ENCODE results near the gene ENPEP. TPM values are rescaled to one million over a fixed set of nuclear protein-coding genes. Genes with fewer than 3 reads are reported as not detected.
A peak's percentile ranks its signal among the peaks of the same experiment; 100 is the strongest.

The ENPEP gene
- total RNA-seq, 1 donor from 2014 or later = 1.7 TPM

DNA sequence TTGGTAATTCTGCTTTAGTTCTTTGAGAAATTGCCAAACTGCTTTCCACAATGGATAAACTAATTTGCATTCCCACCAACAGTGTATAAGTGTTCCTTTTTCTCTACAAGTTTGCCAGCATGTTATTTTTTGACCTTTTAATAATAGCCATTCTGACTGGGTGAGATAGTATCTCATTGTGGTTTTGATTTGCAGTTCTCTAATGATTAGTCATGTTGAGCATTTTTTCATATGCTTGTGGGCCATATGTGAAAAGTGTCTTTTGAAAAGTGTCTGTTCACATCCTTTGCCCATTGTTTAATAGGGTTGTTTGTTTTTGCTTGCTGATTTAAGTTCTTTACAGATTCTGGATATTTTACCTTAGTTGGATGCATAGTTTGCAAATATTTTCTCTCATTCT, 25.9 kb downstream of the ENPEP start:
- Histone ChIP-seq H3K4me1 (no peaks in the 10 kb centered on the region), H3K9me3 (no peaks in the 10 kb centered on the region), H3K27me3 (no peaks in the 10 kb centered on the region), H3K36me3 (no peaks in the 10 kb centered on the region), H3K4me3 (no peak overlapping the region), H3K27ac (no peak overlapping the region)
- no peak for DNase-seq (ENCODE audit: low spot score in 2 of 2)
- TF ChIP-seq, protein P1, sequence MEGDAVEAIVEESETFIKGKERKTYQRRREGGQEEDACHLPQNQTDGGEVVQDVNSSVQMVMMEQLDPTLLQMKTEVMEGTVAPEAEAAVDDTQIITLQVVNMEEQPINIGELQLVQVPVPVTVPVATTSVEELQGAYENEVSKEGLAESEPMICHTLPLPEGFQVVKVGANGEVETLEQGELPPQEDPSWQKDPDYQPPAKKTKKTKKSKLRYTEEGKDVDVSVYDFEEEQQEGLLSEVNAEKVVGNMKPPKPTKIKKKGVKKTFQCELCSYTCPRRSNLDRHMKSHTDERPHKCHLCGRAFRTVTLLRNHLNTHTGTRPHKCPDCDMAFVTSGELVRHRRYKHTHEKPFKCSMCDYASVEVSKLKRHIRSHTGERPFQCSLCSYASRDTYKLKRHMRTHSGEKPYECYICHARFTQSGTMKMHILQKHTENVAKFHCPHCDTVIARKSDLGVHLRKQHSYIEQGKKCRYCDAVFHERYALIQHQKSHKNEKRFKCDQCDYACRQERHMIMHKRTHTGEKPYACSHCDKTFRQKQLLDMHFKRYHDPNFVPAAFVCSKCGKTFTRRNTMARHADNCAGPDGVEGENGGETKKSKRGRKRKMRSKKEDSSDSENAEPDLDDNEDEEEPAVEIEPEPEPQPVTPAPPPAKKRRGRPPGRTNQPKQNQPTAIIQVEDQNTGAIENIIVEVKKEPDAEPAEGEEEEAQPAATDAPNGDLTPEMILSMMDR (IDR thresholded peaks at IDR 0.05) = no peak
- intact Hi-C loops (cut with DNase I) = no loop called here

GRCh38 chr4:110503270-110504083, 27.5 kb downstream of the ENPEP start:
- Histone ChIP-seq H3K9me3 (no peaks in the 10 kb centered on the region), H3K27ac (no peak overlapping the region), H3K27me3 (no peaks in the 10 kb centered on the region), H3K4me1 (no peaks in the 10 kb centered on the region), H3K4me3 (no peak overlapping the region), H3K36me3 (no peaks in the 10 kb centered on the region)
- DNase-seq (ENCODE audit: low spot score in 2 of 2) = no peak
- TF ChIP-seq, protein P1 (IDR thresholded peaks at IDR 0.05) = no peak
- intact Hi-C loops (cut with DNase I) = no loop called here

GRCh38 chr4:110504084-110504435, 28.1 kb downstream of the ENPEP start:
- H3K27me3 ChIP-seq = no peaks in the 10 kb centered on the region
- TF ChIP-seq, protein P1 (IDR thresholded peaks at IDR 0.05) = no peak
- H3K9me3 ChIP-seq = no peaks in the 10 kb centered on the region
- intact Hi-C loops (cut with DNase I) = no loop called here
- H3K4me1 ChIP-seq = no peaks in the 10 kb centered on the region
- H3K36me3 ChIP-seq = no peaks in the 10 kb centered on the region
- H3K4me3 ChIP-seq = no peak overlapping the region
- DNase-seq (ENCODE audit: low spot score in 2 of 2) = no peak
- H3K27ac ChIP-seq = no peak overlapping the region

- Histone ChIP-seq H3K36me3 (no peaks in the 10 kb centered on the region), H3K27ac (no peak overlapping the region), H3K9me3 (no peaks in the 10 kb centered on the region), H3K4me3 (no peak overlapping the region), H3K27me3 (no peaks in the 10 kb centered on the region), H3K4me1 (no peaks in the 10 kb centered on the region)
- intact Hi-C loops (cut with DNase I) = no loop called here
- no peak for DNase-seq (ENCODE audit: low spot score in 2 of 2)
- TF ChIP-seq, protein P1 (IDR thresholded peaks at IDR 0.05) = no peak
Observed at GRCh38 chr4:110505440-110505839, 29.5 kb downstream of the ENPEP start.

DNA sequence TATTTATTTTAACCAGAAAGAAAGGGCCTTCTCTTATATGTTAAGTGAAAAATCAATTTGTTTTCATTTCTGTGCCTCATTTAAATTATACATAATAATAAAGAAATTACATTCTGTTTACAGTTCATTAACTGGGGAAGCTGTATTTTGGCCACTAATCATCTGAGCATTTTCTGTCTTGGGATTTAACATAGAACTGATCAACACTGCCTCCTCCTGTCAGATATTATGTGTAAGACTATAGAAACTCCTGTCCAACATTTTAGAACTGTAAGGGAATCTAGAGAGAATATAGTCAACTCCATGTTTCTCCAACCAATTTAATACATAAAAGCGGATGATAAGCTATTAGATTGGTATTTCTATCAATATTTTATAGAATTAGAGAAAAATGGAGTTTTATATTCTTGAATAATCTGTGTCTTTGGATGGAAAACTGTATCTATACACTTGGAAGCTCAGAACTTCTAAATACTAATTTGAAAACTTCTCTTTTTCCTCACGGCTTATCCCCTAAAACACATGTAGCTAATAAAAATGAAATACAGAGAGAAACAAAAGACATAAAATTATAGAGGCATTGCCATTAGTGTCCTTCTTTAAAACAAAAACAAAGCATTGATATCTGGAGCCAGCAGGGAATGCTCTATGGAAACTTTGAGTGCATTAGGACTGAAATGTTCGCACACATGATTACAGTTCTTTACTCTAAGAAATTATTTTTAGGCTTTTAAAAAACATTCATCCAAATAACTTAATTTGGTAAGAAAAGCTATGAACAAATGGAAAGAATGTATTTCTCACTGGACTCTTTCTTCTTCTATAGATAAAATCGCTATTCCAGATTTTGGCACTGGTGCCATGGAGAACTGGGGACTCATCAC, 33.1 kb downstream of the ENPEP start:
- no peak for DNase-seq (ENCODE audit: low spot score in 2 of 2)
- TF ChIP-seq, protein P1 (IDR thresholded peaks at IDR 0.05) = peak in 2 of 3 experiments; percentile 3 to 4
- Histone ChIP-seq H3K4me3 (no peak overlapping the region), H3K36me3 (no peaks in the 10 kb centered on the region), H3K9me3 (no peaks in the 10 kb centered on the region), H3K27me3 (no peaks in the 10 kb centered on the region), H3K4me1 (no peaks in the 10 kb centered on the region), H3K27ac (no peak overlapping the region)
- intact Hi-C loops (cut with DNase I) = no loop called here

Data from ascending aorta (tissue), 2 donors.